T-helper 1 cell treated with Interleukin-12 subunit alpha and Interleukin-12 subunit beta and Interleukin-4 antibody, amounts not matched to agents 30 μg/mL and 1 μg/mL, for 36 hours (primary cell): ENCODE results near the gene ETNK1.
A peak's percentile ranks its signal among the peaks of the same experiment; 100 is the strongest.

Experiments used
- H3K27ac Mint-ChIP-seq: one replicate; pipeline ENCODE4 v1.8.0; 2021; ENCODE audit warnings: mild to moderate bottlenecking, mixed read lengths
- H3K27me3 Mint-ChIP-seq: one replicate; pipeline ENCODE4 v1.8.0; 2021; ENCODE audit warnings: low read depth, mixed read lengths
- H3K36me3 Mint-ChIP-seq: one replicate; pipeline ENCODE4 v1.8.0; 2021; ENCODE audit warnings: low read depth, mixed read lengths
- H3K4me1 Mint-ChIP-seq: one replicate; pipeline ENCODE4 v1.8.0; 2021; ENCODE audit warnings: low read depth, mixed read lengths
- H3K4me3 Mint-ChIP-seq: one replicate; pipeline ENCODE4 v1.8.0; 2021; ENCODE audit warnings: mild to moderate bottlenecking, moderate library complexity, mixed read lengths
- H3K9me3 Mint-ChIP-seq: one replicate; pipeline ENCODE4 v1.8.0; 2021; ENCODE audit warnings: mixed read lengths

Gene ETNK1

GRCh38 chr12:22615963-22616501 is 8.9 kb upstream of the ETNK1 start:
- H3K36me3 Mint-ChIP-seq, result no peaks in the 10 kb centered on the region
- H3K27ac Mint-ChIP-seq, result no peak overlapping the region
- H3K9me3 Mint-ChIP-seq, result peaks cover 20% of the 10 kb centered on the region

GRCh38 chr12:22617630-22618029 is 7.3 kb upstream of the ETNK1 start:
- Mint-ChIP-seq H3K9me3 (peaks cover 14% of the 10 kb centered on the region), H3K4me1 (no peaks in the 10 kb centered on the region), H3K27ac (no peak overlapping the region), H3K4me3 (no peak overlapping the region), H3K27me3 (peaks cover 24% of the 10 kb centered on the region), H3K36me3 (no peaks in the 10 kb centered on the region)

More at GRCh38 chr12:22615963-22616501, 8.9 kb upstream of the ETNK1 start:
- no peaks in the 10 kb centered on the region for H3K4me1 Mint-ChIP-seq
- peaks cover 13% of the 10 kb centered on the region for H3K27me3 Mint-ChIP-seq
- no peak overlapping the region for H3K4me3 Mint-ChIP-seq

- Mint-ChIP-seq H3K27ac (peak overlapping the region; percentile 88), H3K36me3 (peaks cover 4% of the 10 kb centered on the region), H3K4me1 (peaks cover 26% of the 10 kb centered on the region), H3K9me3 (no peaks in the 10 kb centered on the region), H3K4me3 (peak overlapping the region; percentile 93), H3K27me3 (peaks cover 23% of the 10 kb centered on the region)
These were observed 462 bp upstream of the ETNK1 start for GRCh38 chr12:22624548-22624869.

- peaks cover 14% of the 10 kb centered on the region for H3K27me3 Mint-ChIP-seq
- H3K9me3 Mint-ChIP-seq, result no peaks in the 10 kb centered on the region
- H3K4me1 Mint-ChIP-seq, result peaks cover 30% of the 10 kb centered on the region
- H3K36me3 Mint-ChIP-seq, result peaks cover 6% of the 10 kb centered on the region
- peak overlapping the region; percentile 93 for H3K4me3 Mint-ChIP-seq
- H3K27ac Mint-ChIP-seq, result peak overlapping the region; percentile 88
These were observed 857 bp downstream of the ETNK1 start for GRCh38 chr12:22625762-22626294.

- Mint-ChIP-seq H3K9me3 (no peaks in the 10 kb centered on the region), H3K4me3 (peak overlapping the region; percentile 93), H3K27me3 (peaks cover 8% of the 10 kb centered on the region), H3K4me1 (peaks cover 31% of the 10 kb centered on the region), H3K27ac (peak overlapping the region; percentile 88), H3K36me3 (peaks cover 7% of the 10 kb centered on the region)
These were observed 1.4 kb downstream of the ETNK1 start for GRCh38 chr12:22626406-22626805.

GRCh38 chr12:22627371-22627770 is 2.4 kb downstream of the ETNK1 start:
- peak overlapping the region; percentile 66 for H3K4me3 Mint-ChIP-seq
- peaks cover 35% of the 10 kb centered on the region for H3K4me1 Mint-ChIP-seq
- peak overlapping the region; percentile 69 for H3K27ac Mint-ChIP-seq
- no peaks in the 10 kb centered on the region for H3K27me3 Mint-ChIP-seq
- peaks cover 8% of the 10 kb centered on the region for H3K36me3 Mint-ChIP-seq
- no peaks in the 10 kb centered on the region for H3K9me3 Mint-ChIP-seq

GRCh38 chr12:22628228-22628627 is 3.3 kb downstream of the ETNK1 start:
- no peak overlapping the region for H3K27ac Mint-ChIP-seq
- no peaks in the 10 kb centered on the region for H3K27me3 Mint-ChIP-seq
- H3K36me3 Mint-ChIP-seq, result peaks cover 9% of the 10 kb centered on the region
- H3K9me3 Mint-ChIP-seq, result no peaks in the 10 kb centered on the region
- peak overlapping the region; percentile 66 for H3K4me3 Mint-ChIP-seq
- peaks cover 42% of the 10 kb centered on the region for H3K4me1 Mint-ChIP-seq

- no peak overlapping the region for H3K27ac Mint-ChIP-seq
- peaks cover 16% of the 10 kb centered on the region for H3K36me3 Mint-ChIP-seq
- H3K4me1 Mint-ChIP-seq, result peaks cover 38% of the 10 kb centered on the region
- H3K9me3 Mint-ChIP-seq, result no peaks in the 10 kb centered on the region
- H3K27me3 Mint-ChIP-seq, result no peaks in the 10 kb centered on the region
- H3K4me3 Mint-ChIP-seq, result no peak overlapping the region
These were observed 7.0 kb downstream of the ETNK1 start for GRCh38 chr12:22631863-22632463.

GRCh38 chr12:22634883-22635282 is 9.9 kb downstream of the ETNK1 start:
- no peaks in the 10 kb centered on the region for H3K9me3 Mint-ChIP-seq
- no peak overlapping the region for H3K4me3 Mint-ChIP-seq
- H3K27me3 Mint-ChIP-seq, result no peaks in the 10 kb centered on the region
- peaks cover 28% of the 10 kb centered on the region for H3K4me1 Mint-ChIP-seq
- H3K27ac Mint-ChIP-seq, result no peak overlapping the region
- H3K36me3 Mint-ChIP-seq, result peaks cover 18% of the 10 kb centered on the region

- H3K4me3 Mint-ChIP-seq, result no peak overlapping the region
- peaks cover 16% of the 10 kb centered on the region for H3K36me3 Mint-ChIP-seq
These were observed 10.8 kb downstream of the ETNK1 start for GRCh38 chr12:22635812-22636211.

GRCh38 chr12:22640851-22641250 is 15.9 kb downstream of the ETNK1 start:
- H3K4me1 Mint-ChIP-seq, result peaks cover 14% of the 10 kb centered on the region
- H3K9me3 Mint-ChIP-seq, result no peaks in the 10 kb centered on the region
- peaks cover 13% of the 10 kb centered on the region for H3K36me3 Mint-ChIP-seq
- H3K4me3 Mint-ChIP-seq, result no peak overlapping the region
- H3K27me3 Mint-ChIP-seq, result no peaks in the 10 kb centered on the region
- no peak overlapping the region for H3K27ac Mint-ChIP-seq

More at GRCh38 chr12:22635812-22636211, 10.8 kb downstream of the ETNK1 start:
- peaks cover 29% of the 10 kb centered on the region for H3K4me1 Mint-ChIP-seq
- H3K27ac Mint-ChIP-seq, result no peak overlapping the region
- no peaks in the 10 kb centered on the region for H3K9me3 Mint-ChIP-seq
- H3K27me3 Mint-ChIP-seq, result no peaks in the 10 kb centered on the region

GRCh38 chr12:22641353-22642053 is 16.5 kb downstream of the ETNK1 start:
- Mint-ChIP-seq H3K9me3 (no peaks in the 10 kb centered on the region), H3K27me3 (no peaks in the 10 kb centered on the region), H3K36me3 (peaks cover 12% of the 10 kb centered on the region), H3K27ac (no peak overlapping the region), H3K4me3 (no peak overlapping the region), H3K4me1 (peaks cover 16% of the 10 kb centered on the region)

GRCh38 chr12:22648668-22649067 is 23.7 kb downstream of the ETNK1 start:
- Mint-ChIP-seq H3K9me3 (no peaks in the 10 kb centered on the region), H3K36me3 (peaks cover 27% of the 10 kb centered on the region), H3K4me3 (no peak overlapping the region), H3K27ac (no peak overlapping the region), H3K4me1 (peaks cover 14% of the 10 kb centered on the region), H3K27me3 (no peaks in the 10 kb centered on the region)

GRCh38 chr12:22653075-22653474 is 28.1 kb downstream of the ETNK1 start:
- peaks cover 28% of the 10 kb centered on the region for H3K36me3 Mint-ChIP-seq
- no peak overlapping the region for H3K27ac Mint-ChIP-seq
- no peak overlapping the region for H3K4me3 Mint-ChIP-seq
- no peaks in the 10 kb centered on the region for H3K9me3 Mint-ChIP-seq
- H3K27me3 Mint-ChIP-seq, result no peaks in the 10 kb centered on the region
- H3K4me1 Mint-ChIP-seq, result peaks cover 13% of the 10 kb centered on the region

- Mint-ChIP-seq H3K9me3 (no peaks in the 10 kb centered on the region), H3K27ac (no peak overlapping the region), H3K4me1 (peaks cover 11% of the 10 kb centered on the region), H3K27me3 (no peaks in the 10 kb centered on the region), H3K36me3 (peaks cover 26% of the 10 kb centered on the region), H3K4me3 (no peak overlapping the region)
These were observed 28.8 kb downstream of the ETNK1 start for GRCh38 chr12:22653791-22654190.
